ENCODE measurements around the gene TCIRG1.

The TCIRG1 gene

GRCh38 chr11:68014157-68014946 is 24.5 kb upstream of the TCIRG1 start:
- Histone ChIP-seq H3K4me1 (ENCODE audit: control insufficient read depth, insufficient read depth, low read length) (peaks cover 7% of the 10 kb centered on the region), H3K9me3 (ENCODE audit: control insufficient read depth, insufficient read depth, low read length) (no peaks in the 10 kb centered on the region), H3K27ac (ENCODE audit: low read length) (no peak overlapping the region), H3K4me3 (ENCODE audit: low read length) (no peak overlapping the region), H3K27me3 (ENCODE audit: control insufficient read depth, insufficient read depth, low read length) (no peaks in the 10 kb centered on the region), H3K36me3 (ENCODE audit: control insufficient read depth, insufficient read depth, low read length) (peaks cover 2% of the 10 kb centered on the region; the same call in 1 of the 2 replicates)
- DNase-seq (ENCODE audit: low read depth, low spot score) = no peak
- WGBS (ENCODE audit: insufficient coverage, insufficient read length) = no CpG with 5 or more reads among the region's 16 CpGs

GRCh38 chr11:68014947-68015447 is 23.8 kb upstream of the TCIRG1 start:
- H3K27me3 ChIP-seq (ENCODE audit: control insufficient read depth, insufficient read depth, low read length) = no peaks in the 10 kb centered on the region
- H3K36me3 ChIP-seq (ENCODE audit: control insufficient read depth, insufficient read depth, low read length) = peaks cover 2% of the 10 kb centered on the region; the same call in 1 of the 2 replicates
- H3K9me3 ChIP-seq (ENCODE audit: control insufficient read depth, insufficient read depth, low read length) = no peaks in the 10 kb centered on the region
- no peak overlapping the region for H3K27ac ChIP-seq (ENCODE audit: low read length)
- no CpG with 5 or more reads among the region's 19 CpGs for WGBS (ENCODE audit: insufficient coverage, insufficient read length)
- peaks cover 7% of the 10 kb centered on the region for H3K4me1 ChIP-seq (ENCODE audit: control insufficient read depth, insufficient read depth, low read length)
- no peak overlapping the region for H3K4me3 ChIP-seq (ENCODE audit: low read length)
- DNase-seq (ENCODE audit: low read depth, low spot score) = no peak

- Histone ChIP-seq H3K27ac (ENCODE audit: low read length) (no peak overlapping the region), H3K4me1 (ENCODE audit: control insufficient read depth, insufficient read depth, low read length) (peaks cover 3% of the 10 kb centered on the region)
These were observed 23.4 kb upstream of the TCIRG1 start for GRCh38 chr11:68015467-68015866.

GRCh38 chr11:68016161-68016903 is 22.5 kb upstream of the TCIRG1 start:
- WGBS (ENCODE audit: insufficient coverage, insufficient read length) = no CpG with 5 or more reads among the region's 13 CpGs
- H3K27me3 ChIP-seq (ENCODE audit: control insufficient read depth, insufficient read depth, low read length) = no peaks in the 10 kb centered on the region
- H3K36me3 ChIP-seq (ENCODE audit: control insufficient read depth, insufficient read depth, low read length) = peaks cover 2% of the 10 kb centered on the region; the same call in 1 of the 2 replicates
- no peak overlapping the region for H3K4me3 ChIP-seq (ENCODE audit: low read length)
- H3K9me3 ChIP-seq (ENCODE audit: control insufficient read depth, insufficient read depth, low read length) = no peaks in the 10 kb centered on the region
- H3K27ac ChIP-seq (ENCODE audit: low read length) = no peak overlapping the region
- DNase-seq (ENCODE audit: low read depth, low spot score) = no peak
- no peaks in the 10 kb centered on the region for H3K4me1 ChIP-seq (ENCODE audit: control insufficient read depth, insufficient read depth, low read length)

More at GRCh38 chr11:68015467-68015866, 23.4 kb upstream of the TCIRG1 start:
- H3K27me3 ChIP-seq (ENCODE audit: control insufficient read depth, insufficient read depth, low read length) = no peaks in the 10 kb centered on the region
- peaks cover 2% of the 10 kb centered on the region; the same call in 1 of the 2 replicates for H3K36me3 ChIP-seq (ENCODE audit: control insufficient read depth, insufficient read depth, low read length)
- no CpG with 5 or more reads among the region's 8 CpGs for WGBS (ENCODE audit: insufficient coverage, insufficient read length)
- H3K4me3 ChIP-seq (ENCODE audit: low read length) = no peak overlapping the region
- no peaks in the 10 kb centered on the region for H3K9me3 ChIP-seq (ENCODE audit: control insufficient read depth, insufficient read depth, low read length)
- DNase-seq (ENCODE audit: low read depth, low spot score) = no peak

GRCh38 chr11:68016904-68017817 is 21.7 kb upstream of the TCIRG1 start:
- Histone ChIP-seq H3K36me3 (ENCODE audit: control insufficient read depth, insufficient read depth, low read length) (peaks cover 2% of the 10 kb centered on the region; the same call in 1 of the 2 replicates), H3K27me3 (ENCODE audit: control insufficient read depth, insufficient read depth, low read length) (no peaks in the 10 kb centered on the region), H3K9me3 (ENCODE audit: control insufficient read depth, insufficient read depth, low read length) (no peaks in the 10 kb centered on the region), H3K4me1 (ENCODE audit: control insufficient read depth, insufficient read depth, low read length) (no peaks in the 10 kb centered on the region), H3K27ac (ENCODE audit: low read length) (no peak overlapping the region), H3K4me3 (ENCODE audit: low read length) (no peak overlapping the region)
- no CpG with 5 or more reads among the region's 16 CpGs for whole genome bisulfite sequencing (ENCODE audit: insufficient coverage, insufficient read length)
- DNase-seq (ENCODE audit: low read depth, low spot score) = no peak

GRCh38 chr11:68017980-68018729 is 20.7 kb upstream of the TCIRG1 start:
- Histone ChIP-seq H3K4me1 (ENCODE audit: control insufficient read depth, insufficient read depth, low read length) (no peaks in the 10 kb centered on the region), H3K27me3 (ENCODE audit: control insufficient read depth, insufficient read depth, low read length) (no peaks in the 10 kb centered on the region), H3K27ac (ENCODE audit: low read length) (no peak overlapping the region), H3K4me3 (ENCODE audit: low read length) (no peak overlapping the region), H3K36me3 (ENCODE audit: control insufficient read depth, insufficient read depth, low read length) (peaks cover 2% of the 10 kb centered on the region; the same call in 1 of the 2 replicates), H3K9me3 (ENCODE audit: control insufficient read depth, insufficient read depth, low read length) (no peaks in the 10 kb centered on the region)
- DNase-seq (ENCODE audit: low read depth, low spot score) = no peak
- no CpG with 5 or more reads among the region's 27 CpGs for WGBS (ENCODE audit: insufficient coverage, insufficient read length)

- Histone ChIP-seq H3K9me3 (ENCODE audit: control insufficient read depth, insufficient read depth, low read length) (no peaks in the 10 kb centered on the region), H3K27me3 (ENCODE audit: control insufficient read depth, insufficient read depth, low read length) (no peaks in the 10 kb centered on the region), H3K4me3 (ENCODE audit: low read length) (no peak overlapping the region), H3K27ac (ENCODE audit: low read length) (no peak overlapping the region), H3K4me1 (ENCODE audit: control insufficient read depth, insufficient read depth, low read length) (no peaks in the 10 kb centered on the region), H3K36me3 (ENCODE audit: control insufficient read depth, insufficient read depth, low read length) (peaks cover 2% of the 10 kb centered on the region; the same call in 1 of the 2 replicates)
- no peak for DNase-seq (ENCODE audit: low read depth, low spot score)
- WGBS (ENCODE audit: insufficient coverage, insufficient read length) = no CpG with 5 or more reads among the region's 18 CpGs
These were observed 20.1 kb upstream of the TCIRG1 start for GRCh38 chr11:68018730-68019190.

GRCh38 chr11:68019486-68019885 is 19.3 kb upstream of the TCIRG1 start:
- Histone ChIP-seq H3K9me3 (ENCODE audit: control insufficient read depth, insufficient read depth, low read length) (no peaks in the 10 kb centered on the region), H3K4me1 (ENCODE audit: control insufficient read depth, insufficient read depth, low read length) (no peaks in the 10 kb centered on the region), H3K4me3 (ENCODE audit: low read length) (no peak overlapping the region), H3K27ac (ENCODE audit: low read length) (no peak overlapping the region), H3K27me3 (ENCODE audit: control insufficient read depth, insufficient read depth, low read length) (no peaks in the 10 kb centered on the region), H3K36me3 (ENCODE audit: control insufficient read depth, insufficient read depth, low read length) (peaks cover 2% of the 10 kb centered on the region; the same call in 1 of the 2 replicates)
- no CpG with 5 or more reads among the region's 12 CpGs for WGBS (ENCODE audit: insufficient coverage, insufficient read length)
- DNase-seq (ENCODE audit: low read depth, low spot score) = no peak

- H3K9me3 ChIP-seq (ENCODE audit: control insufficient read depth, insufficient read depth, low read length) = no peaks in the 10 kb centered on the region
- DNase-seq (ENCODE audit: low read depth, low spot score) = no peak
- H3K36me3 ChIP-seq (ENCODE audit: control insufficient read depth, insufficient read depth, low read length) = no peaks in the 10 kb centered on the region
- no peak overlapping the region for H3K4me3 ChIP-seq (ENCODE audit: low read length)
- H3K27me3 ChIP-seq (ENCODE audit: control insufficient read depth, insufficient read depth, low read length) = no peaks in the 10 kb centered on the region
- WGBS (ENCODE audit: insufficient coverage, insufficient read length) = no CpG with 5 or more reads among the region's 11 CpGs
- no peak overlapping the region for H3K27ac ChIP-seq (ENCODE audit: low read length)
- H3K4me1 ChIP-seq (ENCODE audit: control insufficient read depth, insufficient read depth, low read length) = no peaks in the 10 kb centered on the region
These were observed 18.2 kb upstream of the TCIRG1 start for GRCh38 chr11:68020575-68020974.
